Thyroid gland (tissue), 4 donors: Measurements from ENCODE around the gene NANOS3. TPM values are rescaled to one million over a fixed set of nuclear protein-coding genes. Genes with fewer than 3 reads are reported as not detected.

Experiments
- DNase-seq, 2 donors: peaks; one replicate each; pipeline ENCODE4 v3.0.0-alpha.2; 2019
- H3K27ac ChIP-seq, 3 donors: fragments of 200-600 bp; sonication (generic); 1 replicate in 2 of 3; 2 replicates in 1 of 3; pipeline ENCODE4 v1.5.1; 2016 to 2019; ENCODE audit warnings: mild to moderate bottlenecking in 1 of 3, moderate library complexity in 1 of 3
- H3K27me3 ChIP-seq: fragments of 200-600 bp; sonication (generic); one replicate; pipeline ENCODE4 v1.5.1; 2019
- H3K36me3 ChIP-seq, 2 donors: fragments of 200-600 bp; sonication (generic); one replicate each; pipeline ENCODE4 v1.5.1; 2016 to 2019
- H3K4me1 ChIP-seq, 2 donors: fragments of 200-600 bp; sonication (generic); one replicate each; pipeline ENCODE4 v1.5.1; 2017 to 2019
- H3K4me3 ChIP-seq, 3 donors: fragments of 200-600 bp; sonication (generic); replicated peaks in 1 of 3; 1 replicate in 2 of 3; 2 replicates in 1 of 3; pipeline ENCODE4 v1.5.1; 2016; ENCODE audit warnings: mild to moderate bottlenecking in 1 of 3
- H3K9me3 ChIP-seq: fragments of 200-600 bp; sonication (generic); one replicate; pipeline ENCODE4 v1.5.1; 2017
- POLR2A ChIP-seq, 2 donors: fragments of 450-650 bp; IDR thresholded peaks; one replicate each; pipeline ENCODE4 v1.6.1; 2017; ENCODE audit warnings: antibody characterized with exemption in 2 of 2, mild to moderate bottlenecking in 2 of 2, moderate library complexity in 1 of 2
- WGBS, 2 donors: methylation state at CpG; one replicate each; pipeline ENCODE4 v1.1.5; 2017; 5-methylcytosine and 5-hydroxymethylcytosine counted together
- intact Hi-C: fragments of 100-400 bp; cut with DNase I; formaldehyde crosslinking; loops from one replicate; pipeline ENCODE4 v1.15.1; 2023
- total RNA-seq, 4 donors: library from RNA; depleted of rRNA; stranded (reverse); fragments of >200 nt; gene quantifications; one replicate each; pipeline ENCODE4 v1.2.3, GENCODE V29; 2016
- TF ChIP-seq, protein P1 (sequence below), 6 experiments: fragments of 200-600 bp in 3 of 6; fragments of 450-650 bp in 3 of 6; sonication (generic) in 3 of 6; IDR thresholded peaks; one replicate each; pipeline ENCODE4 v1.5.1; 2016 to 2019; ENCODE audit warnings: antibody characterized with exemption in 6 of 6, mild to moderate bottlenecking in 2 of 6, inconsistent platforms in 1 of 6, moderate library complexity in 1 of 6

NANOS3 gene
- total RNA-seq, 4 donors from 2014 or later, result not detected

DNA sequence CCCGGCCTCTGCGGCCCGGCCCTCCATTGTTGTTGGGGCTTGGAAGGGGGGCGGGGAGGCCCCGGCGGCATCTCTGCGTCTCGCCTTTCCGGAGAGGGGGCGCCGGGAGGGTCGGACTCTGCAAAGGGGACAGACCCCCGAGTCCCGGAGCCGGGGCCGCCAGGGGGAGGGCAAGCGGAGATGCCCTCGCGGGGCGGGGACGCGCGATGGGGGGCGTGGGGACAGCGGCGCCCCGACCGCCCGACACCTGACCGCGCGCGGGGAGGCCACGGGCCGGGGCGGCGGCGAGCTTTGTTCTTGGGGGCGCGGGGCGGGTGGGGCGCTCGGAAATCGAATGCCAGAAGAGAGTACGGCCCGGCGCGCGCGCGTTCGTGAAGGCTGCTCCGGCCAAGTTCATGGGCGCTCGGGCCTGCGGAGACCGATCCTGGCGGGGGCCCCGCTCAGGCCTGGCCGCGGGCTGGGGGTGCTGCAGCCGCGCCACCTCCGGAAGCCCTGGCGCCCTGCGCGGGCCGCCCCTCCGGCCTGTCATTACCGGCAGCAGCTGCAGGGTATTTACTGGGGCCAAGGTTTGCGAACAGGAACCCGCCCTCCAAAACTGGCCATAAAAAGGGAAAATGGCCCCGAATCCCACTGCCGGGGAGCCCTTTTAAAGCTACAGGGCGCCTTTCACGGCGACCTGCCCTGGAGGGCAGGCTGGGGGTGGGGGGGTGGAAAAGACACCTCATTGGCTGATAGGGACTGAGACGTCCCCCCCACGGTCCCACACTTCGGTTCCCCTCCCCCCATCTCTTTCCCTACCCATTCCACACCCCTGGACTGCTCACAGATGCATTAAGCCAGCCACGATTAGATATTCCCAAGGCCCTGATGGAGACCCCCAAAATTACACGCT, 11.1 kb upstream of the NANOS3 start:
- intact Hi-C loops, result no loop called here
- Histone ChIP-seq H3K27ac (peak overlapping the region in 2 of 3 donors; percentile 13 to 30), H3K9me3 (no peaks in the 10 kb centered on the region), H3K4me3 (peak overlapping the region; percentile 33 to 74 (median 62)), H3K4me1 (peaks cover 5 to 22% of the 10 kb centered on the region in 2 donors), H3K36me3 (no peaks in the 10 kb centered on the region), H3K27me3 (no peaks in the 10 kb centered on the region)
- TF ChIP-seq POLR2A (IDR thresholded peaks at IDR 0.05), result no peak
- TF ChIP-seq, protein P1, sequence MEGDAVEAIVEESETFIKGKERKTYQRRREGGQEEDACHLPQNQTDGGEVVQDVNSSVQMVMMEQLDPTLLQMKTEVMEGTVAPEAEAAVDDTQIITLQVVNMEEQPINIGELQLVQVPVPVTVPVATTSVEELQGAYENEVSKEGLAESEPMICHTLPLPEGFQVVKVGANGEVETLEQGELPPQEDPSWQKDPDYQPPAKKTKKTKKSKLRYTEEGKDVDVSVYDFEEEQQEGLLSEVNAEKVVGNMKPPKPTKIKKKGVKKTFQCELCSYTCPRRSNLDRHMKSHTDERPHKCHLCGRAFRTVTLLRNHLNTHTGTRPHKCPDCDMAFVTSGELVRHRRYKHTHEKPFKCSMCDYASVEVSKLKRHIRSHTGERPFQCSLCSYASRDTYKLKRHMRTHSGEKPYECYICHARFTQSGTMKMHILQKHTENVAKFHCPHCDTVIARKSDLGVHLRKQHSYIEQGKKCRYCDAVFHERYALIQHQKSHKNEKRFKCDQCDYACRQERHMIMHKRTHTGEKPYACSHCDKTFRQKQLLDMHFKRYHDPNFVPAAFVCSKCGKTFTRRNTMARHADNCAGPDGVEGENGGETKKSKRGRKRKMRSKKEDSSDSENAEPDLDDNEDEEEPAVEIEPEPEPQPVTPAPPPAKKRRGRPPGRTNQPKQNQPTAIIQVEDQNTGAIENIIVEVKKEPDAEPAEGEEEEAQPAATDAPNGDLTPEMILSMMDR (IDR thresholded peaks at IDR 0.05), result no peak
- whole genome bisulfite sequencing, 2 donors, result 5 to 10% methylated on average over 12 to 21 of the region's 82 CpGs
- DNase-seq, result peak; percentile 34 to 35

DNA sequence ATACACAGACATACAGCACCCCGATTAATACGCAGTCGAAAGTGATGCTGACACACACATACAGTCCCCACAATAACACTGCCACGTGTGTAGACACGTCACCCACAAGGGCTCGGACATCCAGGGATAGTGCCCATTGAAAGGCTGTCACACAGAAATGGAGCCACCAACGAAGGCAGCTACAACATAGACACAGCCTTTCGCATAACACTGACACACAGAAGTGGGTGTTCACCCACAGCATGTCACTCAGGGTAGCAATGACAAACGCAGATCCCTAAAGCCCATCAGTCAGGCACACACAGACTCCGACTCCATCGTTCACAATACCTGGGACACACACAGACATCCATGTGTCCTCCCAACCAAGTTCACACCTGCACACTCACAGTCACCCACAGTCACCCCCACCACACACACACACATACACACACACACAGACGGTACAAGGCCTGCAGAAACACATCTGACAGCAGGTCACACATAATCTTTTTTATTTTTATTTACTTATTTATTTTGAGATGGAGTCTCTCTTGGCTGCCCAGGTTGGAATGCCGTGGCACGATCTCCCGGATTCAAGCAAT, 10.4 kb upstream of the NANOS3 start:
- Histone ChIP-seq H3K4me1 (peaks cover 5 to 17% of the 10 kb centered on the region in 2 donors), H3K4me3 (no peak overlapping the region), H3K27ac (no peak overlapping the region), H3K36me3 (no peaks in the 10 kb centered on the region), H3K27me3 (no peaks in the 10 kb centered on the region), H3K9me3 (no peaks in the 10 kb centered on the region)
- TF ChIP-seq, protein P1 (IDR thresholded peaks at IDR 0.05), result no peak
- no peak for TF ChIP-seq POLR2A (IDR thresholded peaks at IDR 0.05)
- DNase-seq, result no peak
- intact Hi-C loops, result no loop called here
- WGBS, 2 donors, result 78 to 81% methylated on average over 15 of the region's 15 CpGs

DNA sequence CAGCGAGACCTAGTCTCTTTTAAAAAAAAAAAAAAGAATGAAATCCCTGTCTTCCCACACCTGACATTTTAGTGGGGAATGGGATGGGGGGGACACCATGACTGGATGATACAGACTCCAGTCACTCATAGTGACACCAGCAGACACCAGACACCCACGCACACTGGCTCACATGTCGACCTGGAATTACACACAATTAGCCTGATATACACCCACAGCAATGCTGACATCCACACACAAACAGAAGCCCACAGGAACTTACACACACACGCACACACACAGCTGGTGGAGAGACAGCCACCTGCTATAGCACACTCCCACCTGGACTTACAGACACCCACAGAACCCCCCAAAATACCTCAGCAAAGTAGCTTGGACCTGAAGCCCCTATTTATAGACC, 8.3 kb upstream of the NANOS3 start:
- Histone ChIP-seq H3K36me3 (no peaks in the 10 kb centered on the region), H3K4me3 (no peak overlapping the region), H3K9me3 (no peaks in the 10 kb centered on the region), H3K27me3 (no peaks in the 10 kb centered on the region), H3K27ac (no peak overlapping the region), H3K4me1 (peaks cover 8 to 11% of the 10 kb centered on the region in 2 donors)
- intact Hi-C loops, result no loop called here
- no peak for DNase-seq
- WGBS, 2 donors, result 87 to 96% methylated on average over 4 of the region's 4 CpGs
- TF ChIP-seq, protein P1 (IDR thresholded peaks at IDR 0.05), result no peak
- no peak for TF ChIP-seq POLR2A (IDR thresholded peaks at IDR 0.05)

DNA sequence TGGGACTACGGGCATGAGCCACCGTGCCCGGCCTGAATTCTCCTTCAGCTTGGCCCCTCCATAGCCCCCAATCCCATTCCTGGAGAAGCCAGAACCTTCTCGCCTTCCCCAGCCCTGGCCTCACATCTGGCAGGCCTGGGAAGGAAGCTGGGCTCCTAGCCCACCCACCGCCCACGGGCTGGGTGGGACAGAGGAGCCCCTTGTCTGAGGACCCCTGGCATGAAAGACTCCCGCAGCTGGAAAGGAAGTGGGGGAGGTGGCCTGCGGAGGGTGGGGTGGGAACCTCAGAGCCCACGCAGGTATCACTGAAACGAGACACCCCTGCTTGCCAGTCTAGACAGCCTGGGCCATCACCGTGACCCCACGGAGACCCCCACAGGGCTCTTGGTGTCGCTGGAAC, 7.7 kb upstream of the NANOS3 start:
- H3K4me1 ChIP-seq, result peaks cover 8 to 11% of the 10 kb centered on the region in 2 donors
- intact Hi-C loops, result no loop called here
- 70 to 85% methylated on average over 13 of the region's 13 CpGs for WGBS, 2 donors
- no peaks in the 10 kb centered on the region for H3K27me3 ChIP-seq
- no peak overlapping the region for H3K4me3 ChIP-seq
- H3K9me3 ChIP-seq, result no peaks in the 10 kb centered on the region
- no peak overlapping the region for H3K27ac ChIP-seq
- TF ChIP-seq POLR2A (IDR thresholded peaks at IDR 0.05), result no peak
- TF ChIP-seq, protein P1 (IDR thresholded peaks at IDR 0.05), result no peak
- no peaks in the 10 kb centered on the region for H3K36me3 ChIP-seq
- no peak for DNase-seq

DNA sequence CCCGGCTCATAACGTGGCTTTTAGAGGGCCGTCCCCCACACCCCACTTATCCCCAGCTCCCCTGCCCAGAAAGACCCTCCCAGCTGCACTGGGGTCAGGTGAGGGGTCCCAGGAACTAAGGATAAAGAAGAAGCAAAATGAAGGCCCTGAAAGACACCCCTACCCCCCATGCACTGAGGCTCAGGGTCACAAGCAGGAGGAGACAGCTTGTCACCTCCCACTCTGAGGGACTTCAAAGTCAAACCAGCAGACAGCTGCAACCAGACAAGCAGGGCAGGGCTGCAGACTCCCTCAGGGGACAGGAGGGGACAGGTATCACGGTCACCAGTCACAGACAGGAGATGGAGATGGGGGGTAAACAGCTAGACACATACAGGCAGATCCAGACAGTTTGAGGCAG, 6.1 kb upstream of the NANOS3 start:
- Histone ChIP-seq H3K27ac (no peak overlapping the region), H3K9me3 (no peaks in the 10 kb centered on the region), H3K4me1 (peaks cover 6 to 8% of the 10 kb centered on the region in 2 donors), H3K36me3 (no peaks in the 10 kb centered on the region), H3K4me3 (no peak overlapping the region), H3K27me3 (no peaks in the 10 kb centered on the region)
- DNase-seq, result no peak
- intact Hi-C loops, result loop anchor here (5.0 to 10.0 kb wide), 2 partner anchors 269 to 596 kb away; no protein-coding TSS in a partner anchor
- TF ChIP-seq, protein P1 (IDR thresholded peaks at IDR 0.05), result no peak
- TF ChIP-seq POLR2A (IDR thresholded peaks at IDR 0.05), result no peak
- 92 to 94% methylated on average over 4 of the region's 4 CpGs for WGBS, 2 donors
